Thyroid gland (tissue), 4 donors: ENCODE data around the gene STIM2. TPM values are rescaled to one million over a fixed set of nuclear protein-coding genes. Genes with fewer than 3 reads are reported as not detected.
"Not testable (repeated sequence)": the region's sequence is repeated elsewhere in the genome, so short reads cannot be mapped to it uniquely, and the experiment has no call there.

Experiments
- DNase-seq, 2 donors: peaks; one replicate each; pipeline ENCODE4 v3.0.0-alpha.2; 2019
- H3K27ac ChIP-seq, 3 donors: fragments of 200-600 bp; sonication (generic); 1 replicate in 2 of 3; 2 replicates in 1 of 3; pipeline ENCODE4 v1.5.1; 2016 to 2019; ENCODE audit warnings: mild to moderate bottlenecking in 1 of 3, moderate library complexity in 1 of 3
- H3K27me3 ChIP-seq: fragments of 200-600 bp; sonication (generic); one replicate; pipeline ENCODE4 v1.5.1; 2019
- H3K36me3 ChIP-seq, 2 donors: fragments of 200-600 bp; sonication (generic); one replicate each; pipeline ENCODE4 v1.5.1; 2016 to 2019
- H3K4me1 ChIP-seq, 2 donors: fragments of 200-600 bp; sonication (generic); one replicate each; pipeline ENCODE4 v1.5.1; 2017 to 2019
- H3K4me3 ChIP-seq, 3 donors: fragments of 200-600 bp; sonication (generic); replicated peaks in 1 of 3; 1 replicate in 2 of 3; 2 replicates in 1 of 3; pipeline ENCODE4 v1.5.1; 2016; ENCODE audit warnings: mild to moderate bottlenecking in 1 of 3
- H3K9me3 ChIP-seq: fragments of 200-600 bp; sonication (generic); one replicate; pipeline ENCODE4 v1.5.1; 2017
- POLR2A ChIP-seq, 2 donors: fragments of 450-650 bp; IDR thresholded peaks; one replicate each; pipeline ENCODE4 v1.6.1; 2017; ENCODE audit warnings: antibody characterized with exemption in 2 of 2, mild to moderate bottlenecking in 2 of 2, moderate library complexity in 1 of 2
- WGBS, 2 donors: methylation state at CpG; one replicate each; pipeline ENCODE4 v1.1.5; 2017; 5-methylcytosine and 5-hydroxymethylcytosine counted together
- intact Hi-C: fragments of 100-400 bp; cut with DNase I; formaldehyde crosslinking; loops from one replicate; pipeline ENCODE4 v1.15.1; 2023
- total RNA-seq, 4 donors: library from RNA; depleted of rRNA; stranded (reverse); fragments of >200 nt; gene quantifications; one replicate each; pipeline ENCODE4 v1.2.3, GENCODE V29; 2016
- TF ChIP-seq, protein P1 (sequence below), 6 experiments: fragments of 200-600 bp in 3 of 6; fragments of 450-650 bp in 3 of 6; sonication (generic) in 3 of 6; IDR thresholded peaks; one replicate each; pipeline ENCODE4 v1.5.1; 2016 to 2019; ENCODE audit warnings: antibody characterized with exemption in 6 of 6, mild to moderate bottlenecking in 2 of 6, inconsistent platforms in 1 of 6, moderate library complexity in 1 of 6

STIM2 gene
- total RNA-seq, 4 donors from 2014 or later, result 16.4 to 39.1 (median 18.5) TPM

DNA sequence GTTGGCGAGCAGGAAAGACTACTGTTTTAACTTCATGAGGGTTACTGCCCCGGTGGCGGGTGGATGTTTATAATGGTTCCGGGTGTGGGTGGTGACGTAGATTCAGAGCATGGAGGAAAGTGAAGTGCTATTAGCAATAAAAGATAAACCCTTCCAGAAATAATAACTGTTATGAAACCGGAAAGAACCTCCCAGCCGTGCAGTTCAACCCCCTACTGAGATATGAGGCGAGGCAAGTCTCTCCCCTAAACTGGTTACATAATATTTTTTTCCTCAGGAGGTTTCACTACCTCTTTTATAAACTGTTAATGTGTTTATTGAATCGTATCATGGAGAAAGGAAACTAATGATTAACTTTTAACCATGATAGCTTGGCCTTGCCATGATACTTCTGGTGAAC is 33.9 kb upstream of the STIM2 start:
- H3K27me3 ChIP-seq, result no peaks in the 10 kb centered on the region
- peak in 1 of 2 donors; percentile 9 for DNase-seq
- H3K4me3 ChIP-seq, result no peak overlapping the region
- H3K4me1 ChIP-seq, result no peaks in the 10 kb centered on the region
- no peak overlapping the region for H3K27ac ChIP-seq
- no peaks in the 10 kb centered on the region for H3K36me3 ChIP-seq
- intact Hi-C loops, result no loop called here
- no peaks in the 10 kb centered on the region for H3K9me3 ChIP-seq
- TF ChIP-seq POLR2A (IDR thresholded peaks at IDR 0.05), result no peak
- TF ChIP-seq, protein P1, sequence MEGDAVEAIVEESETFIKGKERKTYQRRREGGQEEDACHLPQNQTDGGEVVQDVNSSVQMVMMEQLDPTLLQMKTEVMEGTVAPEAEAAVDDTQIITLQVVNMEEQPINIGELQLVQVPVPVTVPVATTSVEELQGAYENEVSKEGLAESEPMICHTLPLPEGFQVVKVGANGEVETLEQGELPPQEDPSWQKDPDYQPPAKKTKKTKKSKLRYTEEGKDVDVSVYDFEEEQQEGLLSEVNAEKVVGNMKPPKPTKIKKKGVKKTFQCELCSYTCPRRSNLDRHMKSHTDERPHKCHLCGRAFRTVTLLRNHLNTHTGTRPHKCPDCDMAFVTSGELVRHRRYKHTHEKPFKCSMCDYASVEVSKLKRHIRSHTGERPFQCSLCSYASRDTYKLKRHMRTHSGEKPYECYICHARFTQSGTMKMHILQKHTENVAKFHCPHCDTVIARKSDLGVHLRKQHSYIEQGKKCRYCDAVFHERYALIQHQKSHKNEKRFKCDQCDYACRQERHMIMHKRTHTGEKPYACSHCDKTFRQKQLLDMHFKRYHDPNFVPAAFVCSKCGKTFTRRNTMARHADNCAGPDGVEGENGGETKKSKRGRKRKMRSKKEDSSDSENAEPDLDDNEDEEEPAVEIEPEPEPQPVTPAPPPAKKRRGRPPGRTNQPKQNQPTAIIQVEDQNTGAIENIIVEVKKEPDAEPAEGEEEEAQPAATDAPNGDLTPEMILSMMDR (IDR thresholded peaks at IDR 0.05), result no peak
- WGBS, 2 donors, result 69 to 70% methylated on average over 9 of the region's 9 CpGs

GRCh38 chr4:26827336-26827735 is 33.3 kb upstream of the STIM2 start:
- H3K36me3 ChIP-seq, H3K27ac ChIP-seq, H3K27me3 ChIP-seq, DNase-seq, H3K9me3 ChIP-seq, H3K4me1 ChIP-seq, H3K4me3 ChIP-seq, intact Hi-C loops: not testable (repeated sequence)
- 69 to 84% methylated on average over 6 of the region's 6 CpGs for WGBS, 2 donors

DNA sequence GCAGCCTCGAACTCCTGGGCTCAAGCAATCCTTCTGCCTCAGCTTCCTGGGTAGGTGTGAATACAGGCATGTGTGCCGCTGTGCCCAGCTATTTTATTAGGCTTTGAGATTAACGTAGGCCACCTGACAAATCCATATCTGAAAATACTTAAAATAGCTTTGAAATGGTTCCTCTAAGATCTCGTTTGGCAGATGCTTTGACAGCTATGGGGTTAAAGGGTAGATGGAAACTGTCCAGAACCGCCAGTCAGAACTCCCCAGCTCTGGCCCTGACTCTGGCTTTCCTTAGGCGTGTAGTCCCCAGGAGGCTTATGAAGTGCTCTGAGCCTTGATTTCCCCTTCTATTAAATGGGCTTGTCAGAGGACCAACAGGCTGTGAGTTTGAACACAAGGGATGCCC is 32.8 kb upstream of the STIM2 start:
- H3K4me1 ChIP-seq, result no peaks in the 10 kb centered on the region
- no peaks in the 10 kb centered on the region for H3K27me3 ChIP-seq
- H3K9me3 ChIP-seq, result no peaks in the 10 kb centered on the region
- intact Hi-C loops, result no loop called here
- DNase-seq, result no peak
- no peak overlapping the region for H3K4me3 ChIP-seq
- WGBS, 2 donors, result 88 to 91% methylated on average over 6 of the region's 6 CpGs
- no peaks in the 10 kb centered on the region for H3K36me3 ChIP-seq
- no peak overlapping the region for H3K27ac ChIP-seq
- TF ChIP-seq, protein P1 (IDR thresholded peaks at IDR 0.05), result no peak
- no peak for TF ChIP-seq POLR2A (IDR thresholded peaks at IDR 0.05)

- Histone ChIP-seq H3K4me3 (no peak overlapping the region), H3K36me3 (no peaks in the 10 kb centered on the region), H3K27me3 (no peaks in the 10 kb centered on the region), H3K27ac (no peak overlapping the region), H3K4me1 (no peaks in the 10 kb centered on the region), H3K9me3 (no peaks in the 10 kb centered on the region)
- TF ChIP-seq, protein P1 (IDR thresholded peaks at IDR 0.05), result no peak
- no peak for TF ChIP-seq POLR2A (IDR thresholded peaks at IDR 0.05)
- 89 to 90% methylated on average over 4 of the region's 4 CpGs for WGBS, 2 donors
- intact Hi-C loops, result no loop called here
- no peak for DNase-seq
Measured at GRCh38 chr4:26829018-26829417, 31.6 kb upstream of the STIM2 start.

DNA sequence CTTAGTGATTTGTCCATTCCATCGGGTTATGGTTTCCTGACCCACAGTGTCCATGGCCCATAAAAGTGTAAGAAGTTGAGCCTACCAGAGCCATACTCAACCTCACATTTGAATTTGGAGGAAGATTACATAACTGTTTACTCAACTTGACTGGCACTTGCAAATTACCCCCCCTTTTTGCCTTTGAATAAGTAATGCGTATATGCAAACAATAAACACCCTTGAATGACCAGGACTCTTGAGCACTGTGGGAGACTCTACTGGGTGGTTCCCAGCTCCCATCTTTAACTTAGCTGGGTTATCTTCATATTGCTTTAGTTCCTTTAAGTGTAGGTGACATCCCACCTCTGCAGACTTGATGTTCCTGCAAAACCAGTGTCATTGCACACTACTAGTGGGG is 30.6 kb upstream of the STIM2 start:
- no peak overlapping the region for H3K27ac ChIP-seq
- intact Hi-C loops, result no loop called here

More for the DNA sequence above, 30.6 kb upstream of the STIM2 start:
- H3K4me1 ChIP-seq, result no peaks in the 10 kb centered on the region
- no peak for DNase-seq
- 95 to 97% methylated on average over 2 of the region's 2 CpGs for WGBS, 2 donors
- H3K36me3 ChIP-seq, result no peaks in the 10 kb centered on the region
- H3K27me3 ChIP-seq, result no peaks in the 10 kb centered on the region
- TF ChIP-seq, protein P1 (IDR thresholded peaks at IDR 0.05), result no peak
- no peak for TF ChIP-seq POLR2A (IDR thresholded peaks at IDR 0.05)
- H3K4me3 ChIP-seq, result no peak overlapping the region
- no peaks in the 10 kb centered on the region for H3K9me3 ChIP-seq
